HG03095 (cell line): ENCODE results near the gene PCSK7.

Experiments used
- ATAC-seq: cut with Tn5 transposase; IDR thresholded peaks from one replicate; pipeline ENCODE4 v1.9.1; 2021; ENCODE audit warnings: moderate library complexity; ENCODE audit not compliant: unreplicated experiment

Gene PCSK7

GRCh38 chr11:117199053-117199915, 32.6 kb downstream of the PCSK7 start, which contains the start of gene TAGLN:
TAGLN (plus strand) TSS chr11:117199370; CDS start chr11:117203014, 3,644 bp downstream.
- ATAC-seq: no peak

DNA sequence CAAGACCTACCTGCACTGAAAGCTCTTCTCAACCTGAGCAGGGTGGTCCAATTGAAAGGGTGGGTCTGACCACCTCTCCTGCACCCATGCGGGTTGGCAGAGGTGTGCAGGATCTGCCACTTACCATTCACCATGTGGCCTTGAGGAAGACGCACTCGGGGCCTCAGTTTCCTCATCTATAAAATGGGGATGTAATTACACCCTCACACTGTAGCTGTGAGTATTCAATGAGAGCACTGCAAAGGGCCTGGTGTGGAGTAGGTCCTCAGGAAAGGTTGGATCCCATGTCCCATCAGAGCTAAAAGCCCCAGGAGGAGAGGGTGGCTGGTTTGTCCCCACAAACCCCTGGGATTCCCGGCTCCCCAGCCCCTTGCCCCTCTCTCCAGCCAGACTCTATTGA, 33.3 kb downstream of the PCSK7 start:
- ATAC-seq: no peak

- ATAC-seq: no peak
Observed at GRCh38 chr11:117197516-117198456, 34.1 kb downstream of the PCSK7 start.

GRCh38 chr11:117197006-117197405, 34.9 kb downstream of the PCSK7 start:
- ATAC-seq: no peak

GRCh38 chr11:117195761-117196160, 36.1 kb downstream of the PCSK7 start:
- ATAC-seq: no peak

DNA sequence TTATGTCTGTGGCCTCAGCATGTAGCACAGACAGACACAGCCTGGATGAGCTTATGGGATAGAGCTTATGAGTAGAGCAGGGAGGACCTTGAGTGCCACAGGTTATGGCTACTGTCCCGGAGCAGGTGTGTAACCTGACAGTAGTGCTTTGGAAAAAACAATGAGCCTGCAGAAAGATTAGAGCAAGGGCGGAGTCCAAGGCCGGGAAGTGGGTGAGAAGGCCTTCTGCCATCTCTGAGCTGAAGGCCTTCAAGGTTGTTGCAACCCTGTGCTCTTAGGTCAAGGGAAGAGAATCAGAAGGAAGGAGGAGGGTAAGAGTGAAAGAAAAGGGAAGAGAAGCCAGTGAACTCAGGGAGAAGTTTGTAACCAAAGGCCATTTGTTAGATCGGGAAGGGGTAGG, 36.6 kb downstream of the PCSK7 start:
- ATAC-seq: no peak

DNA sequence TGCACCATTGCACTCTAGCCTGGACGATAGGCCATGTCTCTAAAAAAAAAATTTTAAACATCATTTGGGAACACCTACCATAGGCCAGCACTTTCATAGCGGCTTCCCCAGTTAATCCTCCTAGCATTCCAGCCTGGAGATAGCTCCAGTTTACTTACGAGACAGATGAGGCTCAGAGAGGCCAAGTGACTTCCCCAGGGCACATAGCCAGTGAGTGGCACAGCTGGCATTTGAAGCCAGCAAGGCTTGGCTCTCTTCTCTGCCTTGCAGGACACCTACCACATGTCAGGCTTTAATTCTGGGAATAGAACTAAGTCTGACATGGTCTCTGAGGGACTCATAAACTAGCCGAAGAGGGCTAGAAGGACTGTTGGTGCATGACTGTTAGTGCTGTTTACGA, 37.6 kb downstream of the PCSK7 start:
- no peak for ATAC-seq

DNA sequence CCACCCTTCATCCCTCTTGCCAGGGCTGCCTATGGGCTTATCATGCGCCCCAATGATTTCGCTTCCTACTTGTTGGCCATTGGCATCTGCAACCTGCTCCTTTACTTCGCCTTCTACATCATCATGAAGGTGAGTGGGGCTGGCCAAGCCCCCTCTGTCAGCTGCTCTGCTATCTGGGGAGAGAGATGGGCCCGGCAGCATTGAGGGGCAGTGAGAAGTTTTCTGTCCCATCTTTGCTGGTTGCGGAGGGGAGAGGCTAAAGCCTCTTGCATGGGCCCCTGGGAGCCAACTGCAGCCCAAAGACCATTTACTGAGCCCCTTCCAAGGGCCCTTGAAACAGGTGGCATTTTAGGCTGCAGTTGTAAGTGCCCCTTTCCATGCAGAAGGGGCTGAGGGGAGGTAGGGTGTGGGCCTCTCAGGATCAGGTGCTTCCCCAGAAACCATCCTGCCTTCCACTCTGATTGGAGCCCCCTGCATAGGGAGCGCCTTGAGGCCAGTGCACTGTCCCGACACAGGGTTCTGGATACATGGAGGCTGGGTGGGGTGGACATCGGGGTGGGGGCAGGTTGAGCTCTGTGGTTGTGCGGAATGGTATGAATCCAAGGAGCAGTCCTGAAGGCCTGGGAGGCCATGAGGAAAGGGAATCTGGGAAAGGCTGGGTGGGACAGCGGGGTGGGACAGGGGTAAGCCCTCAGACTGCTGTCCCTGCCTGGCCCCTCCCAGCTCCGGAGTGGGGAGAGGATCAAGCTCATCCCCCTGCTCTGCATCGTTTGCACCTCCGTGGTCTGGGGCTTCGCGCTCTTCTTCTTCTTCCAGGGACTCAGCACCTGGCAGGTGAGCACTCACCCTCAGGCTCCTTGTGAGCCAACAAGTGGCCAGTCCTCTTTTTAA, 38.5 kb downstream of the PCSK7 start:
- ATAC-seq: no peak

- no peak for ATAC-seq
Observed at GRCh38 chr11:117192401-117192875, 39.4 kb downstream of the PCSK7 start.

- ATAC-seq: no peak
Observed at GRCh38 chr11:117191680-117192400, 40.0 kb downstream of the PCSK7 start.

DNA sequence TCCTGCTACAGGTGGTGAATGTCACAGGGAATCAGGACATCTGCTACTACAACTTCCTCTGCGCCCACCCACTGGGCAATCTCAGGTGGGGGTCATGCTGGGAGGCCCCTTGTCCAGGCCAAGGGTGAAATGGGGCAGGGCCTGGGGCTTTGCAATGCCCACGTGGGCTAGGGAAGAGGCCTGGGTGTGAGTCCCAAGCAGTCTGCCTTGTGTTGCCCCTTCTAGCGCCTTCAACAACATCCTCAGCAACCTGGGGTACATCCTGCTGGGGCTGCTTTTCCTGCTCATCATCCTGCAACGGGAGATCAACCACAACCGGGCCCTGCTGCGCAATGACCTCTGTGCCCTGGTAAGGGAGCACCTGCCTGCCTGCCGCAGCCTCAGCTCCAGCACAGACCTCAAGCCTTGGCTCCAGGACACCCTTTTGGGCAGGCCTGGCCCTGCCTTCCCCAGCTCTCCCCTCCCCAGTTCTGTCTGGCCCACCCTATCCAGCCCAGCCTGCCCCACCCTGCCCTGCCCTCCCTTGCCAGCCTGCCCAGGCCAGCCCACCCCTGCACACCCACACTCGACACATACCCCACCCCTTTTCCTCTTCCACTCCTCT, 41.8 kb downstream of the PCSK7 start:
- ATAC-seq: no peak

- peak; percentile 63 for ATAC-seq
Observed at GRCh38 chr11:117189191-117189940, 42.5 kb downstream of the PCSK7 start.

- no peak for ATAC-seq
Observed at GRCh38 chr11:117188620-117189081, 43.2 kb downstream of the PCSK7 start.

DNA sequence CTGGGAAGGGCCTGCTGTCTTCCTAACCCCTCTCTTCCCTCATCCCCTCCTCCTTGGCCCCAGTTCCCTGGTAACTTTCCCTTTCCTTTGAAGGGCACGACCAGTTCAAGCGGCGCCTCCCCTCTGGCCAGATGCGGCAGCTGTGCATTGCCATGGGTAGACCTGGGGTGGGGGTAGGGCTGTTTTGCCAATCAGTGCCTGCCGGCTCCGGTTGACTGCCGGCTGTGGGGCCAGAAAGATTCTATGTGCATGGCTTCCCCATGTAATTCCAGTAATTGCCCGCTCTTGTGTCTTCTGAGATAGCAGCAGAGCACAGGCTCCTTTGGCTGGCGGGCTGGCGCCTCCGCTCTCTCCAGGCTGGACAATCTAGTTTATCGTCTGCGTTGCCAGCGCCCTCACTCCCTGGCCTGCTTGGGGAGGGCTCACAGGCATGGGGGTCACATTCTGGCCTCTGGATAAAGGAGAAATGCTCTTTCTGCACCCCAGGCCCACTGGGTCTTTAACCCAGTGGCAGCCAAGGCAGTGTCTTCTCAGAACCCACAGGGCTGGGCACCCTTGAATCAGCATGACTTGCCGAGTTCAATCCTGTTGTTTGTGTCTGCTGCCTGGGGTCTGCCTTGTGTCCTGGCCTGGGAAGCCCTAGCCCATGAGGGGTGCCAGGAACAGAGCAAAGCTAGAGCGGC, 43.9 kb downstream of the PCSK7 start:
- ATAC-seq: no peak

DNA sequence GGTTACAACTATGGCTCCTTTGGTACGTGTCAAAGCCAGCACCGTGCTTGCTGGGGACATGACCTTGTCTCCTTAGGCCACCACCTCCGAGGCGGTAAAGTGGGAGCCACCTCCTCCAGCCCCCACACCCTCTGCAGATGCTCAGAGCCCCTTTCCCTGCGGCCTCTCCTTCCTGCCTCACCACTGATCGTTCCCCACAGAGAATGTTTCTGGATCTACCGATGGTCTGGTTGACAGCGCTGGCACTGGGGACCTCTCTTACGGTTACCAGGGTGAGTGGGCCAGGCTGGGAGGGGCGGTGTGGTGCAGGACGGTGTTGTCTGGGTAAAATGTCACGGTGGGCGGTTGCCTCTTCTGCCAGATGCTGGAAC, 44.5 kb downstream of the PCSK7 start:
- ATAC-seq: no peak

DNA sequence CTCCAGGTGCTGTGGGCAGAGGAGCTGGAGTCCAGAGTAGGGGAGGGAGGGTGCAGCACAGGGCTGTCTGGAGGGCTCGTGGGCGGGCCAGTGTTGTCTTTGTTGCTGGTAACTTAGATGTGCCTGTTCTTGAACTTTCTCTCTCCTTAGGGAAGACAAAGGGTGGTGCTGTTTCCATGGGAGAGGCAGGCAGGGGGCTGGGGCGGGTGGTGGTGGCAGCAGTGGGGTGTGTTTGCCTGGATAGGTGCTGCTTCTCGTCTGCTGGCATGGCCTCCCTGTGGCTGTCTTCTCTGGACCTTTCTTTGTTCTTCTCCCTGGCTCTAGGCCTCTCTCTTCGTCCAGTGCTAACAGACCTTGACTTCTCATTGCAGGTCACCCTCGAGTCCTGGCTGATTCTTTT, 44.9 kb downstream of the PCSK7 start:
- ATAC-seq: no peak

GRCh38 chr11:117186431-117186761, 45.5 kb downstream of the PCSK7 start:
- no peak for ATAC-seq

- peak; percentile 47 for ATAC-seq
Observed at GRCh38 chr11:117185736-117186430, 46.0 kb downstream of the PCSK7 start.
